Mesothelial cell of epicardium (in vitro differentiated cells): ENCODE results near the gene CCIN. TPM values are rescaled to one million over a fixed set of nuclear protein-coding genes. Genes with fewer than 3 reads are reported as not detected.
"Not testable (repeated sequence)": the region's sequence is repeated elsewhere in the genome, so short reads cannot be mapped to it uniquely, and the experiment has no call there.

Experiments used
- DNase-seq, 2 experiments: peaks; one replicate each; pipeline ENCODE4 v3.0.0; 2021; ENCODE audit warnings: low spot score in 2 of 2; ENCODE audit not compliant: unreplicated experiment in 2 of 2
- H3K27ac Mint-ChIP-seq: 2 replicates; pipeline ENCODE4 v1.8.0; 2021; ENCODE audit warnings: mixed read lengths
- H3K27me3 Mint-ChIP-seq: 2 replicates; pipeline ENCODE4 v1.8.0; 2021; ENCODE audit warnings: low read depth, mixed read lengths
- H3K36me3 Mint-ChIP-seq: 2 replicates; pipeline ENCODE4 v1.8.0; 2021; ENCODE audit warnings: mixed read lengths
- H3K4me1 Mint-ChIP-seq: 2 replicates; pipeline ENCODE4 v1.8.0; 2021; ENCODE audit warnings: mixed read lengths
- H3K4me3 Mint-ChIP-seq: 2 replicates; pipeline ENCODE4 v1.8.0; 2021; ENCODE audit warnings: mild to moderate bottlenecking, moderate library complexity, mixed read lengths
- H3K9me3 Mint-ChIP-seq: 2 replicates; pipeline ENCODE4 v1.8.0; 2021; ENCODE audit warnings: mixed read lengths
- CTCF ChIP-seq: fragments of 200-600 bp; sonication (generic); IDR thresholded peaks from one replicate; pipeline ENCODE4 v1.5.0; 2021; ENCODE audit warnings: antibody characterized with exemption; ENCODE audit not compliant: unreplicated experiment
- total RNA-seq: library from RNA; stranded (reverse); gene quantifications from 3 replicates; pipeline ENCODE4 v1.2.1, GENCODE V29; 2021

Gene CCIN
- total RNA-seq, 1 donor from 2014 or later = 0.40 TPM

DNA sequence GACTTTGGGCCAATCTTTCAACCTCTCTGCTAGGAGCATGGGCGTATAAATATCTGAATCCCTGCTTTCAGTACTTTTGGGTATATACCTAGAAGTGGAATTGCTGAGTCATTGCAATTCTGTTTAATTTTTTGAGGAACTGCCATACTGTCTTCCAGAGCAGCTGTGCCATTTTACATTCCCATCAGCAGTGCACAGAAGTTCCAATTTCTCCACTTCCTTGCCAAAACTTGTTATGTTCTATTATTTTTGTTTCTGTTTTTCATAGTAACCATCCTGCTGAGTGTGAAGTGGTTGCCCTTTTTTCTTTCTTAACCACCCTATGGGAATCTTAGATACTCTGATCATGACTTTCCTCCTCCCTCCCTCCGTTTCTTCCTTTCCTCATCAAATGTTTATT lies 11.1 kb upstream of the CCIN start:
- H3K27ac Mint-ChIP-seq = no peak overlapping the region
- H3K4me3 Mint-ChIP-seq = no peak overlapping the region
- no peaks in the 10 kb centered on the region for H3K27me3 Mint-ChIP-seq
- H3K4me1 Mint-ChIP-seq = peaks cover 30% of the 10 kb centered on the region
- no peak for DNase-seq
- no peak for TF ChIP-seq CTCF
- H3K36me3 Mint-ChIP-seq = peaks cover 14% of the 10 kb centered on the region
- no peaks in the 10 kb centered on the region for H3K9me3 Mint-ChIP-seq

DNA sequence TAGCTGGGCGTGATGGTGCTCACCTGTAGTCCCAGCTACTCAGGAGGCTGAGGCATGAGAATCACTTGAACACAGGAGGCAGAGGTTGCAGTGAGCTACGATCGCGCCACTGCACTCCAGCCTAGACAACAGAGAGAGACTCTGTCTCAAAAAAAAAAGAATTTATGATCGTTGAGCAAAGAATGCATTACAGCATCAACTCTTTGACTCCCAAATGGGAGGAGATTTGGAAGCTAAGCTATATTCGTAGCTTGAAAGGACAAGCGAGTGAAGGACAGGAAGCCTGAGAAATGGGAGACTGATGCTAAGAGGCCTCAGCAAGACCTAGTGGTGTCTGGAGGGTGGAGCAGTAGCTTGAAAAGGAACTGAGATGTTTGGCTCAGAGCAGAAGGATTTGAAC lies 10.3 kb upstream of the CCIN start:
- no peak for TF ChIP-seq CTCF
- no peak overlapping the region for H3K4me3 Mint-ChIP-seq
- no peak for DNase-seq
- H3K9me3 Mint-ChIP-seq = no peaks in the 10 kb centered on the region
- peaks cover 38% of the 10 kb centered on the region for H3K4me1 Mint-ChIP-seq
- H3K36me3 Mint-ChIP-seq = peaks cover 13% of the 10 kb centered on the region
- H3K27me3 Mint-ChIP-seq = no peaks in the 10 kb centered on the region
- H3K27ac Mint-ChIP-seq = no peak overlapping the region

- H3K9me3 Mint-ChIP-seq, H3K4me3 Mint-ChIP-seq, H3K27ac Mint-ChIP-seq, DNase-seq, H3K27me3 Mint-ChIP-seq: not testable (repeated sequence)
- Mint-ChIP-seq H3K4me1 (peaks cover 38% of the 10 kb centered on the region), H3K36me3 (peaks cover 13% of the 10 kb centered on the region)
Observed at GRCh38 chr9:36159509-36159908, 9.7 kb upstream of the CCIN start.

DNA sequence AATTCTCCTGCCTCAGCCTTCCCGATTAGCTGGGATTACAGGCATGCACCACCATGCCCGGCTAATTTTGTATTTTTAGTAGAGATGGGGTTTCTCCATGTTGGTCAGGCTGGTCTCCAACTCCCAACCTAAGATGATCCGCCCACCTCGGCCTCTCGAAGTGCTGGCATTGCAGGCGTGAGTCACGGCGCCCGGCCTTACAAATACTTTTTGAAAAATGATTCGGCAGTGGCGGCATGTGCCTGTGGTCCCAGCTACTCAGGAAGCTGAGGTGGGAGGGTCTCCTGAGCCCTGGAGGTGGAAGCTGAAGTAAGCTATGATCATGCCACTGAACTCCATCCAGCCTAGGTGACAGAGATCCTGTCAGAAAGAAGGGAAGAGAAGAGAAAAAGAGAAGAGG lies 9.1 kb upstream of the CCIN start:
- Mint-ChIP-seq H3K36me3 (peaks cover 10% of the 10 kb centered on the region), H3K4me1 (peaks cover 39% of the 10 kb centered on the region)
- not testable (repeated sequence) for H3K9me3 Mint-ChIP-seq, H3K4me3 Mint-ChIP-seq, DNase-seq, H3K27ac Mint-ChIP-seq, H3K27me3 Mint-ChIP-seq

DNA sequence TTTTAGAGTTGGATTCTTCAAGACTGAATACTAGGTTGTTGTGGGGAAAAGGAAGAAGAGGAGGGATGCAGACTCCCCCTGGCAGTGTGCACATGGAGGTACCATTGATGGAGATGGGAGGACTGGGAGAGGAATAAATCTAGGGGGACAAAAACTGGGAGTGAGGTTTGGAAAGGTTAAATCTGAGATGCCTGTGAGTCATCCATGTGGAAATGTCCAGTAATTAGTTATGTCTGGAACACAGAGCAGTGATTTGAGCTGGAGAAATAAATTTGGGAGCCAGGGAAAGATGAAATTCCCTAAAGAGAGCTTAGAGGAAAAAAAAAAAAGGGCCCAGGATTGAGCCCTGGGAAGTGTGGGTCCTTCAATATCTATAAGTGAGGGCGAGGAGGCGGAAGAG lies 8.0 kb upstream of the CCIN start:
- peaks cover 44% of the 10 kb centered on the region for H3K4me1 Mint-ChIP-seq
- no peak overlapping the region for H3K4me3 Mint-ChIP-seq
- peaks cover 10% of the 10 kb centered on the region for H3K36me3 Mint-ChIP-seq
- H3K27ac Mint-ChIP-seq = peak overlapping the region; percentile 98
- no peaks in the 10 kb centered on the region for H3K27me3 Mint-ChIP-seq
- TF ChIP-seq CTCF = no peak
- no peaks in the 10 kb centered on the region for H3K9me3 Mint-ChIP-seq
- no peak for DNase-seq

- H3K27ac Mint-ChIP-seq = peak overlapping the region; percentile 98
- H3K4me3 Mint-ChIP-seq = no peak overlapping the region
- H3K9me3 Mint-ChIP-seq = no peaks in the 10 kb centered on the region
- H3K36me3 Mint-ChIP-seq = peaks cover 6% of the 10 kb centered on the region
- H3K4me1 Mint-ChIP-seq = peaks cover 46% of the 10 kb centered on the region
- no peak for TF ChIP-seq CTCF
- H3K27me3 Mint-ChIP-seq = no peaks in the 10 kb centered on the region
- DNase-seq = no peak
Observed at GRCh38 chr9:36162211-36162738, 6.9 kb upstream of the CCIN start.
